Measurements from ENCODE around the gene SLC15A3.

SLC15A3 gene

DNA sequence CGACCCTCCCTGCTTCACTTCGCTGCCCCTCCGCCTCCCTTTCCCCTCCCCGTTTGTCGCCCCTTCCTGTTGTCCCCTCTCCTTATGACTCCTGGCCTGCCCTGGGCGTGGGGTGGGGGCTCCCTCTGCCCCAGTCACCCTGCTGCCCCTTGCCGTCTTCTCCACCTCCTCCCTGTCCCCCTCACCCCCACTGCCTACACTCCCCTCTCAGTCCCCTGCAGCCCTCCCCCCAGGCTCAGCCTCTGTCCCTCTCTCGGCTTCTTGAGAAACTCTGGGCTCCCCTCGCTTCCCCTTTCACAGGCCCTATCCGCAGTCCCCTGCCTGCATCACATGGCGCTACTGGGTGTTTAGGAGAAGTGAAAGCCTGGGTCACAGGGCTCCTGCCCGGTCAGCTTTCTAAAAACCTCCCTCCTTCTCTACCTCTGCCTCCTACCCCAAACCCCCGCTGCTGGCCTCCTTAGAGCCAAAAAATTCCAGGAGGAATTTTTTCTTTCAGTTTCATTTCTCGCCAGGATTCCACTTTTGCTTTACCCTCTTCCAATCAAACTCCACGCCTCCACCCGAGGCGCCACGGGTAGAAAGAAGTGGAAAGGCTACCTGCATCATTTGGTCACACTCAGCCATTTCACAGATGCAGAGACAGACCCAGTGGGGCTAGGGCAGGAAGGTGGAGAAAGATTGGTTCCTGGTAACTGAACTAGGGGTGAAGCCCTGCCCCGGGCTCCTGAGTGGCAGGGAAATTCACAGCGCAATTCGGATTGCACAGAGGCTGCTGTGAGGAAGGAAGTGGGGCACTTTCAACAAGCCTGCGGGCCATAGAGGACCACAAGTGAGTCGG, at the start of gene SLC15A3:
SLC15A3 (minus strand) TSS at position 273 of the 838 bp plus-strand sequence. CDS start 625 bp downstream, outside the sequence.
- no peak for DNase-seq (ENCODE audit: low read depth)

DNA sequence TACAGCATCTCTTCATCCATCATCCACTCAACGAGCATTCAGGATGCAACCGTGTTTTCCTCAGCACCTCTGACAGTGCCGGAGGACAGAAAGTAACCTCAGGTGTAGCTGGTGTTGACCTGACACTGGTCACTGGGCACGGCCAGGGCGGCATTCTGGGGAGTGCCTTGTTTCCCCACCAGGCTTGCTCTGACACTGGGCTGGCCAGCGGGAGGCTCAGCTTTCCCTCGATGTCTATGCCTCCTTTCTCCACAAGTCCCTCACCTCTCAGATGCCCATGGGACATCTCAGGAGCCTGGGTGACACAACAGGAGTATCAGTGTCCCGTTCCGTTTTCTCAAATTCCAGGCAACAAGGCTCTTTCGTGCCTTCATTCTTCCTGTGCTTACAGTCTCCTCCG, 48.5 kb upstream of the SLC15A3 start:
- no peak for DNase-seq (ENCODE audit: low read depth)

- DNase-seq (ENCODE audit: low read depth): no peak
These were observed 44.6 kb upstream of the SLC15A3 start for GRCh38 chr11:60996381-60997138.

DNA sequence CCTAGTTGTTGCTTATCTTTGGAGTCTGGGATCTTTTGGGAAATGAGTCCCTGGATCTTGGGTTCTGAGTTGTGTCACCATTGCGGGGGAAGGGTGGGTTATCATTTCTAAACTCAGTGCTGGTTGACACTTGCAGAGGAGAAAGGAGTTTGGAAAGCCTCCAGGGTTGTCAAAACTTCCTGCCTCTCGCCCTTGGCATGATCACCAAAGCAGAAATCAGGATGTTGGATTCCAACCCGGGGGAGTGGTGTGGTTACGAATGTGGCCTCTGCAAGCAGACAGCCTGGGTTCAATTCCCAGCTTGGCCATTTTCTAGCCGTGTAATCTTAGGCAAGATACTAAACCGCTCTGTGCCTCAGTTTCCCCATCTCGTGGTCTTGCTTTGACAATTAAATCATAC, 43.8 kb upstream of the SLC15A3 start:
- no peak for DNase-seq (ENCODE audit: low read depth)

DNA sequence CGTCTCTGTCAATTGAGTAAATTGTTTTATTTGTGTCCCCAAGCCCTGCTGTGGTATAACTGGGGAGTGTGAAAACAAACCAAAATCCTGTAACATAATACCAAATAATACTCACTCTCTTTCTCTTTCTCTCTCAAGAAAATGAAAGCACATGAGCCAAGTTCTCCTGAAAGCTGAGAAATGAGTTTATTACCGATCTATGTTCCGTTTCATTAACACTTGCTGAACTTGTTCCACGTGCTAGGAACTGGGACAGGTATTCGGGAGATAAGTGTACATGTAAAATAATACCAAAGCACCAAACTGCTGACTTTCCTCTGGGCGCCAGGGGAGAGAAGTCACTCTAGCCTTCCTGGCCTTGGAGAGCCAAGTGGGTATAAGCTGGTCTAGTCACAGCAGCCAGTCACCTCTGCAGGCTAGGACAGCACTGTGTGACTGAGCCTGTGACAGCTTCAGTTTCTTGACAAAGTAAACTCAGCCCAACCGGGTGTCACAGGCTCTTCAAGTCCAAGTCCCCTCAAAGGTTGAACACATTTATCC, 42.6 kb upstream of the SLC15A3 start:
- DNase-seq (ENCODE audit: low read depth): no peak

DNA sequence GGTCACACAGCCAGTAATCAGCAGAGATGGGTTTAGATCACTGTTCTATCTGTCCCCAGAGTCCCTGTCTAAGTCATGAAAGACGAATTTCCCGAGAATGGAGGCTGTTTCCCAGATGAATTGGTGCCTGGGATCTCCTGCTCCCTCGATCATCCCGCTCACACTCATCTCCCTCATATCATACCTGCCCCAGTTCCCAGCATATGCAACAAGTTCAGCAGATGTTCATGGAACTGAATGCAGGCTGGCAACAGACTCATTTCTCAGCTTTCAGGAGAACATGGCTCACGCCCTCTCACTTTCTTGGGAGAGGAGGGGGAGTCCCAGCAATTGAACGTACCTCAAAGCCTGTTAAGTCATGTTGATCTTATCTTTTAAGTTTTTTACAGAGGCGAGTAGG, 41.6 kb upstream of the SLC15A3 start:
- no peak for DNase-seq (ENCODE audit: low read depth)

- no peak for DNase-seq (ENCODE audit: low read depth)
These were observed 41.0 kb upstream of the SLC15A3 start for GRCh38 chr11:60992842-60993409.

GRCh38 chr11:60991457-60991856, 39.5 kb upstream of the SLC15A3 start:
- no peak for DNase-seq (ENCODE audit: low read depth)

- no peak for DNase-seq (ENCODE audit: low read depth)
These were observed 37.2 kb upstream of the SLC15A3 start for GRCh38 chr11:60989093-60989650.

DNA sequence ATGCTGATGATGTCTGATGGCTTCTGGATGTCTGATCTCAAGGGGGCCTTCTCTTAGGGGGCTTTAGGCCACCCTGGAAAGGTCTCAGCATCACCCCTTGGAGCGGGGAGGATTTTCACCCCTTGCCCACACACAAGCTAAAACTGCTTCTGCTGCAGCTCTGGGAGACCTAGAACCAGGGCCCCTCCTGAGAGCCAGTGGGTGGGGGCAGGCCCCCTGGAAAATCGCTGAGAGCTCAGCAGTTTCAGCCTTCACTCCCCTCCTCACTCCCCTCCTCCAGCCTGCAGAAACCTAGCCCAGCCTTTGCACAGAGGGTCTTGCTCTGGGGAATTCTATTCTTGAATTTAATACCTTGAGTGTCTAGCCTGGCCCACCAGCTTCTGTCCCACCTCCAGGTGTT, 36.7 kb upstream of the SLC15A3 start:
- no peak for DNase-seq (ENCODE audit: low read depth)

DNA sequence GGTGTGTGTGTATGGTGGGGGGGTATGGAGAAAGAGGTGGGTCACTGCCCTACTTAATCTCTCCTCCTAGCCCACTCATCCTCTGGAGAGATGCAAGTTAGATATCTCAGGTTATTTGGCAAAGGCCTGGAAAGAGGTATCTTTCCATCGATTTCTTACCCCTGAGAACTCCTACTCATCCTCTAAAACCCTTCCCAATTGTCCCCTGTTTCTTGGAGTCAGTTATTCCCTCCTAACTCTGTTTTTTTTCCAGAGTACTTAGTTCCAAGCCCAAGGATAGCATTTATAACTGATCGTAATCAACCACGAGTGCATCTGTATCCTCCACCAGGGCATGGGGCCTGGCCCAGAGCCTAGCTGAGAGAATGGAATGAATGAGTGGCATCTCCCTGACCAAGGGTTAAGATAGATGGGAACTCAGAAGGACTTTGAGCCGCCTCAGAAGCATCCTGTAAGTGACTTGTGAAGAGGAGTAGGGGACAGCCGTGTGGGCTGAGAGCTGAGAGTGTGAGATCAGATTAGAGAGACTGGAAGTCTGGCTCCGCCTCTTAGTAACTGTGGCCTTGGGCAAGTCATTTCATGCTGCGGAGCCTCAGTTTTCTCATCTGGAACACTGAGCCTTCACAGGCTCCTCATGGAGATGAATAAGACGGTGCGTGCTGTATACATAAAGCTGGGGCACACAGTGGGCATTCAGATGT, 35.8 kb upstream of the SLC15A3 start:
- DNase-seq (ENCODE audit: low read depth): no peak

GRCh38 chr11:60985991-60986915, 34.3 kb upstream of the SLC15A3 start:
- DNase-seq (ENCODE audit: low read depth): peak; percentile 17

GRCh38 chr11:60985501-60985900, 33.5 kb upstream of the SLC15A3 start:
- no peak for DNase-seq (ENCODE audit: low read depth)

DNA sequence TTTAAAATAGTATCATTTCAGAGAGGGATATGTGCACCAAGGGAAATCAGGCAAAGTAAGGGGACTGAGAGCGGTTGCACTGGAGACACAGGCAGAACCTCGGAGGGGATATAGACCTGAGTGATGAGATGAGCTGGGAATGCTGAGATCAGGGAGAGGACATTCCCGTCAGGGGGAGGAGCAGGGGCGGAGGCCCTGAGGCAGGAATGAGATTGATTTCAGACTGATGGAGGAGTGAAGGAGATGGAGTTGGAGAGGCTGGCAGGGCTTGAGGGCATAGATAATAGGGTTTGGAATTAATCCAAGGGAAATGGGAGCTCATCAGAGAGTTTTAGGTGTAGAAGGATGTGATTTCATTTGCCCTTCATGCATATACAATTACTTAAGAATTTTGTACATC, 32.7 kb upstream of the SLC15A3 start:
- no peak for DNase-seq (ENCODE audit: low read depth)

DNA sequence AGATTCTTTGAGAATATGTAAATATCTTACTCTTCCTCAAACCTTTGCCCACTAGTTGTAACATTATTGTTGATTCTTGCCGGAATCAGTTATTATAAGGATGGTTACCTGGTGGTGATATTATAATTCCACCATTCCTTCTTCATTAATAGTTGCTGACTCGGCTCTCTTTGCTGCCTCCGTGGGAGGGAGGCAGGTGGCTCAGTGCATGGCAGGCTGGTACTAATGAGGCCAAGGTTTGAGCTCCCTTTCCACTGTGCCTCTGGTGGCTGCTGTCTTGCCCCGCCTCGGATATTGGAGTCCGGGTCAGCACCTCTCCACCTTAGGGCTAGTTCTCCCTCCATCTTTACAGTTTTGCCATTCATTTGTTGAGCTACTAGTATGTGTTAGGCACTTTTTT, 32.2 kb upstream of the SLC15A3 start:
- no peak for DNase-seq (ENCODE audit: low read depth)

DNA sequence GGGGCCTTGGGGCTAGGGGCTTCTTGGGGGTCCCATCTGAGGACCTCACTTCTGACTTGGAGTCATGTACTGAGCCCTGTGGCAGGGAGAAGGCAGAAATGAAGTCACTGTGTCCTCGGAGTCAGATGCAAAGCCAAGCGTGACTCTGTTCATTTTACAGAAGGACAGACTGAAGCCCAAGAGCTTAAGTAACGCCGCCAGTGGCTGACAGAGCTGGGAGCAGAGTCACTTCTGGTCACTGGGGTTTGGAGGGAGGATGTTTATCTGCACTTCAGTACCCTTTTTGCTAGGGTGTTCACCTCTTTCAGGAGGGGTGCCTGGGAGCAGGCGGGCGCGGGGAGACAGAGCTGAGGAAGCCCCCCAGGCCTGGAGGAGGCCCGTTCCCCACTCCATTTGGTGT, 30.2 kb upstream of the SLC15A3 start:
- no peak for DNase-seq (ENCODE audit: low read depth)

DNA sequence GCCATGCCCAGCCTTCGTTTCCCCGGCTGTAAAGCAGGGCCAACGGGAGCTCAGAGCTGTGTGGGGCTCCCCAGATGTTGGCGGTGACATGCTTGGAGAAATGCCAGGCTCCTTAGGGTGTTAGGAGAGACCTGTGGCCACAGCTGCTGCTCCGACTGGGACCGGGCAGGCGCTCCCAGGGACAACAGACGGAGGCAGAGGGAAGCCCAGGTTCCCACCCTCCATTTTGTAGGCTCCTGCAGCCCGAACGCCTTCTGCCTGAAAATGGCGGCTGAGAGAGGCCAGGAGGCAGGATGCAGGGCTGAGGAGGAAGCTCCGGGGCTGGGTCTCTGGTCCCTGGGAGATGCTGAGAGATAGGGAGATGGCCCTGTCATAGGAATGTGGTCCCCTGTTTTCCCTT, 29.5 kb upstream of the SLC15A3 start:
- DNase-seq (ENCODE audit: low read depth): no peak

DNA sequence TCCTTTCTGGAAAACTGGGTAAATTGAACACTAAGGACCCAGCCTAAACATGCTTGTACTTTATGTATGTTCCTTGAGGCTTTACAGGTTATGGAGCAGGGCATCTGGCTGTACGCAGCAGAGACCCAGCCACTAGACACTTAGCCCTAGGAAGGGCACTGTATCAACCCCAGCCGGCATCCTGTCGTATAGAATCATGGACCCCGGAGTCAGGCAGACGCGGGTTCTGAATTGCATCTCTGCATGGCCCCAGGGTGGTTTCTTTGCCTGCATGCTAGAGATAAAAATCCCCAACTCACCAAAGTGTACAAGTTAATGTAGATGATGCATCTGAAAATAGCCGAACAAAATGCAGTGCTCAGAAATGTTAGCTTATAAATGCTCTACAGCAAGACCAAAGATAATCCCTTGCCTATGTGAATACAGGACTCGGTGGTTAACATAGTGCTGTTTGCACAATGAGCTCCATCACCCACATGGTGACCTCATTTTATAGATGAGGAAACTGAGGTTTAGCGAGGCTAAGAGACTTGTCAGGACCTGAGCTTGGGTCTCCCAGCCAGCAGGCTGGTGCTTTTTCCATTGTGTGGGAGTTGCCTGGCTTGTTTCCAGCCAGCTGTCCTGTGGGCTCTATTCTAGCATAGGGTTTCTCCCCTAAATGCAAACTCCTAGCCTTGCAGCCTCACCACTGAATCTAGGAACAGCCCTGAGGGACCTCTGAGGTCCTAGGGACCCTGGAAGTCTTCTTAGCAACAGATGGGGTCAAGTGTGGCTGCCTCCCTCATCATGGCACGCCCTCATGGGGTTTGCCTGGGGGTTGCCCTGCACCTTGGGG, 26.8 kb upstream of the SLC15A3 start:
- DNase-seq (ENCODE audit: low read depth): no peak

- no peak for DNase-seq (ENCODE audit: low read depth)
These were observed 25.9 kb upstream of the SLC15A3 start for GRCh38 chr11:60977836-60978235.

GRCh38 chr11:60977224-60977623, 25.2 kb upstream of the SLC15A3 start:
- DNase-seq (ENCODE audit: low read depth): no peak
